A549 (cell line): ENCODE results near the gene RCAN2. TPM values are rescaled to one million over a fixed set of nuclear protein-coding genes. Genes with fewer than 3 reads are reported as not detected.

Source experiments
- ATAC-seq, 2 experiments: fragments of 200-7000 bp in 1 of 2; fragments of >200 bp in 1 of 2; cut with Nextera tagmentation in 1 of 2; cut with Tn5 transposase in 1 of 2; 3 replicates each; pipeline versions ENCODE4 v1.8.0 to v1.9.1; 2018 to 2020; ENCODE audit warnings: mild to moderate bottlenecking in 1 of 2, moderate library complexity in 1 of 2
- CTCF ChIA-PET: fragments of 300-600 bp; sonication (Branson Sonifier 250); formaldehyde crosslinking; extraction: SDS; loops from one replicate; lab custom pipeline; 2021; ENCODE audit warnings: antibody characterized with exemption, inconsistent platforms; lab: Yijun Ruan, JAX
- POLR2A ChIA-PET: fragments of 350-600 bp; formaldehyde crosslinking; extraction: SDS; loops from one replicate; lab custom pipeline; 2021; ENCODE audit warnings: antibody characterized with exemption, inconsistent platforms; lab: Yijun Ruan, JAX
- DNase-seq, 2 experiments: peaks; one replicate each; pipeline versions ENCODE4 v3.0.0 to v3.0.0-alpha.2; 2011 to 2016; ENCODE audit warnings: low read depth in 1 of 2, low spot score in 1 of 2
- FAIRE-seq: peaks from 2 replicates; lab custom pipeline; 2011; peaks lifted over from hg19 to GRCh38; lab: Jason Lieb, UNC
- H3K27ac ChIP-seq, 2 experiments: fragments of >200 bp; sonication (Bioruptor Twin); formaldehyde crosslinking; 3 replicates each; pipeline ENCODE4 v1.5.1; 2016 to 2017
- H3K4me1 ChIP-seq: fragments of >200 bp; sonication (Bioruptor Twin); formaldehyde crosslinking; 3 replicates; pipeline ENCODE4 v1.6.1; 2016
- H3K4me2 ChIP-seq: fragments of >200 bp; sonication (Bioruptor Twin); formaldehyde crosslinking; 3 replicates; pipeline ENCODE4 v1.6.1; 2016
- H3K4me3 ChIP-seq: fragments of >200 bp; sonication (Bioruptor Twin); formaldehyde crosslinking; 3 replicates; pipeline ENCODE4 v1.5.1; 2016
- H3K9me3 ChIP-seq: fragments of >200 bp; sonication (Bioruptor Twin); formaldehyde crosslinking; 3 replicates; pipeline ENCODE4 v1.6.1; 2016
- CBX2 ChIP-seq: fragments of 200-600 bp; sonication (generic); IDR thresholded peaks from 2 replicates; pipeline ENCODE4 v1.6.1; 2016; ENCODE audit warnings: low read depth, mild to moderate bottlenecking, borderline replicate concordance
- CBX8 ChIP-seq: fragments of 200-600 bp; sonication (generic); IDR thresholded peaks from 2 replicates; pipeline ENCODE4 v1.6.1; 2016
- CEBPB ChIP-seq, 2 experiments: fragments of >200 bp in 1 of 2; sonication (Bioruptor Twin) in 1 of 2; formaldehyde crosslinking in 1 of 2; IDR thresholded peaks; 2 replicates each; pipeline ENCODE4 v1.6.1; 2012 to 2016
- CHD4 ChIP-seq: fragments of 200-600 bp; sonication (generic); IDR thresholded peaks from 2 replicates; pipeline ENCODE4 v1.6.1; 2016; ENCODE audit warnings: antibody characterized with exemption, mild to moderate bottlenecking, borderline replicate concordance
- HDAC2 ChIP-seq: fragments of 200-600 bp; sonication (generic); IDR thresholded peaks from 2 replicates; pipeline ENCODE4 v1.6.1; 2016
- HOXA7 ChIP-seq: fragments of 250-450 bp; sonication (Bioruptor Pico); IDR thresholded peaks from 2 replicates; pipeline ENCODE4 v1.5.0; 2020; ENCODE audit warnings: mild to moderate bottlenecking, moderate library complexity
- HOXB13 ChIP-seq: fragments of 250-450 bp; sonication (Bioruptor Pico); IDR thresholded peaks from 2 replicates; pipeline ENCODE4 v1.5.0; 2020; ENCODE audit warnings: low read depth, mild to moderate bottlenecking, moderate library complexity
- HOXB5 ChIP-seq: fragments of 250-450 bp; sonication (Bioruptor Pico); IDR thresholded peaks from 2 replicates; pipeline ENCODE4 v1.5.0; 2020; ENCODE audit warnings: mild to moderate bottlenecking, moderate library complexity
- JUNB ChIP-seq: fragments of >200 bp; sonication (Bioruptor Twin); formaldehyde crosslinking; IDR thresholded peaks from 2 replicates; pipeline ENCODE4 v1.6.1; 2016
- MAFK ChIP-seq: fragments of 450-650 bp; IDR thresholded peaks from 2 replicates; pipeline ENCODE4 v1.6.1; 2014; ENCODE audit not compliant: partially characterized antibody
- NR3C1 ChIP-seq: fragments of >200 bp; sonication (Bioruptor Twin); formaldehyde crosslinking; IDR thresholded peaks from 3 replicates; pipeline ENCODE4 v1.6.1; 2017
- RFX5 ChIP-seq: fragments of 450-650 bp; IDR thresholded peaks from 2 replicates; pipeline ENCODE4 v1.7.1; 2014; ENCODE audit warnings: antibody characterized with exemption, mild to moderate bottlenecking, moderate library complexity
- SMC3 ChIP-seq: fragments of >200 bp; sonication (Bioruptor Twin); formaldehyde crosslinking; IDR thresholded peaks from 3 replicates; pipeline ENCODE4 v1.6.1; 2018; ENCODE audit warnings: inconsistent platforms
- SREBF2 ChIP-seq: fragments of 450-650 bp; IDR thresholded peaks from 2 replicates; pipeline ENCODE4 v1.6.1; 2014; ENCODE audit warnings: mild to moderate bottlenecking, moderate library complexity
- TP53 ChIP-seq: fragments of 250-450 bp; sonication (Bioruptor Pico); IDR thresholded peaks from 2 replicates; pipeline ENCODE4 v1.5.0; 2021; ENCODE audit warnings: mild to moderate bottlenecking, moderate library complexity
- ZSCAN20 ChIP-seq: fragments of 250-450 bp; sonication (Bioruptor Pico); IDR thresholded peaks from 2 replicates; pipeline ENCODE4 v1.8.0; 2022; ENCODE audit warnings: mild to moderate bottlenecking, moderate library complexity
- WGBS: methylation state at CpG from one replicate; pipeline ENCODE4 v1.1.6; 2017; ENCODE audit errors: missing lambda C conversion rate; 5-methylcytosine and 5-hydroxymethylcytosine counted together
- polyA plus RNA-seq, 4 experiments: library from polyadenylated mRNA; depleted of rRNA in 3 of 4; stranded (reverse); fragments of >200 nt; fragmentation: RNase III in 1 of 4; extraction: RNeasy Plus Mini Kit Qiagen cat#74134 plus additional on column Dnase treatment in 1 of 4; gene quantifications; 2 replicates in 3 of 4; 3 replicates in 1 of 4; pipeline ENCODE4 v1.2.3, GENCODE V29; 2011 to 2017
- TF ChIP-seq, protein P1 (sequence below): fragments of 200-600 bp; sonication (generic); IDR thresholded peaks from 2 replicates; pipeline ENCODE4 v1.6.1; 2016; ENCODE audit warnings: antibody characterized with exemption, mild to moderate bottlenecking, moderate library complexity
- TF ChIP-seq, protein P2 (sequence below): IDR thresholded peaks from 2 replicates; pipeline ENCODE4 v1.6.1; 2012; ENCODE audit warnings: low read depth, borderline replicate concordance
- TF ChIP-seq, protein P3 (sequence below): fragments of >200 bp; sonication (Bioruptor Twin); formaldehyde crosslinking; IDR thresholded peaks from 3 replicates; pipeline ENCODE4 v1.5.1; 2016

The RCAN2 gene
- polyA plus RNA-seq, 2 of the 4 experiments (the other 2 are of a cell fraction), result not detected

- TF ChIP-seq, protein P1, sequence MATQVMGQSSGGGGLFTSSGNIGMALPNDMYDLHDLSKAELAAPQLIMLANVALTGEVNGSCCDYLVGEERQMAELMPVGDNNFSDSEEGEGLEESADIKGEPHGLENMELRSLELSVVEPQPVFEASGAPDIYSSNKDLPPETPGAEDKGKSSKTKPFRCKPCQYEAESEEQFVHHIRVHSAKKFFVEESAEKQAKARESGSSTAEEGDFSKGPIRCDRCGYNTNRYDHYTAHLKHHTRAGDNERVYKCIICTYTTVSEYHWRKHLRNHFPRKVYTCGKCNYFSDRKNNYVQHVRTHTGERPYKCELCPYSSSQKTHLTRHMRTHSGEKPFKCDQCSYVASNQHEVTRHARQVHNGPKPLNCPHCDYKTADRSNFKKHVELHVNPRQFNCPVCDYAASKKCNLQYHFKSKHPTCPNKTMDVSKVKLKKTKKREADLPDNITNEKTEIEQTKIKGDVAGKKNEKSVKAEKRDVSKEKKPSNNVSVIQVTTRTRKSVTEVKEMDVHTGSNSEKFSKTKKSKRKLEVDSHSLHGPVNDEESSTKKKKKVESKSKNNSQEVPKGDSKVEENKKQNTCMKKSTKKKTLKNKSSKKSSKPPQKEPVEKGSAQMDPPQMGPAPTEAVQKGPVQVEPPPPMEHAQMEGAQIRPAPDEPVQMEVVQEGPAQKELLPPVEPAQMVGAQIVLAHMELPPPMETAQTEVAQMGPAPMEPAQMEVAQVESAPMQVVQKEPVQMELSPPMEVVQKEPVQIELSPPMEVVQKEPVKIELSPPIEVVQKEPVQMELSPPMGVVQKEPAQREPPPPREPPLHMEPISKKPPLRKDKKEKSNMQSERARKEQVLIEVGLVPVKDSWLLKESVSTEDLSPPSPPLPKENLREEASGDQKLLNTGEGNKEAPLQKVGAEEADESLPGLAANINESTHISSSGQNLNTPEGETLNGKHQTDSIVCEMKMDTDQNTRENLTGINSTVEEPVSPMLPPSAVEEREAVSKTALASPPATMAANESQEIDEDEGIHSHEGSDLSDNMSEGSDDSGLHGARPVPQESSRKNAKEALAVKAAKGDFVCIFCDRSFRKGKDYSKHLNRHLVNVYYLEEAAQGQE, result no peak
- no peak for TF ChIP-seq HDAC2
- no peak for TF ChIP-seq CBX2
Observed at GRCh38 chr6:46293641-46294316, 197.5 kb downstream of the RCAN2 start (continued).

- Histone ChIP-seq H3K4me2 (no peak overlapping the region), H3K4me1 (no peaks in the 10 kb centered on the region), H3K9me3 (no peaks in the 10 kb centered on the region), H3K4me3 (no peak overlapping the region), H3K27ac (no peak overlapping the region)
- POLR2A ChIA-PET, result no interaction called here
- DNase-seq (no peak), ATAC-seq (no peak), FAIRE-seq (no peak)
- CTCF ChIA-PET, result interaction anchor here (1.2 kb wide), 1 partner anchor 16 kb away, joined by 3 read pairs; no protein-coding TSS in a partner anchor
- 5% methylated on average over 2 of the region's 2 CpGs for whole genome bisulfite sequencing
- TF ChIP-seq MAFK (peak; percentile 49), TP53 (CRISPR knock-in tag) (no peak)
Observed at GRCh38 chr6:46291880-46292279, 199.4 kb downstream of the RCAN2 start.

DNA sequence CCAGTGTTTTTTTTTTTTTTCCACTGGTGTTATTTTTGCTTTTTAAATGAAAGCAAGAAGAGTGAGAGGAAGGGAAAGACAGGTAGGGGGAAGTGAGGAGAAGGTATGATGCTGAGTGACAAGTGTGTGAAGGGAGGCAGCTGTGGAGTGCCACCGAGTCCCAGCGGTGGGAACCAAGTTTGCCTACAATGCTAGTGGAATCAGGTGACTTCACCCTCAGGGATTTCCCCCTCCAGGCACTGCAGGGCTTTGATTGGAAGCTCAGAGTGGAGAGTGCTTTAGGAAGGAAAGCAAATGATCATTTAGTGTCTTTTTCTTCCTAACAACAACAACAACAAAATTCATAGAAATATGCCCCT lies 200.0 kb downstream of the RCAN2 start:
- CTCF ChIA-PET, result interaction anchor here (1.2 kb wide), 1 partner anchor 15 kb away, joined by 3 read pairs; no protein-coding TSS in a partner anchor
- WGBS, result 2% methylated on average over 2 of the region's 2 CpGs
- no peak for ATAC-seq
- POLR2A ChIA-PET, result no interaction called here
- no peak for FAIRE-seq
- Histone ChIP-seq H3K27ac (no peak overlapping the region), H3K4me3 (no peak overlapping the region), H3K9me3 (no peaks in the 10 kb centered on the region), H3K4me1 (no peaks in the 10 kb centered on the region), H3K4me2 (no peak overlapping the region)
- TF ChIP-seq CHD4 (no peak), CBX8 (no peak)
- TF ChIP-seq, protein P2, sequence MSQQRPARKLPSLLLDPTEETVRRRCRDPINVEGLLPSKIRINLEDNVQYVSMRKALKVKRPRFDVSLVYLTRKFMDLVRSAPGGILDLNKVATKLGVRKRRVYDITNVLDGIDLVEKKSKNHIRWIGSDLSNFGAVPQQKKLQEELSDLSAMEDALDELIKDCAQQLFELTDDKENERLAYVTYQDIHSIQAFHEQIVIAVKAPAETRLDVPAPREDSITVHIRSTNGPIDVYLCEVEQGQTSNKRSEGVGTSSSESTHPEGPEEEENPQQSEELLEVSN, result no peak
- TF ChIP-seq, protein P3, sequence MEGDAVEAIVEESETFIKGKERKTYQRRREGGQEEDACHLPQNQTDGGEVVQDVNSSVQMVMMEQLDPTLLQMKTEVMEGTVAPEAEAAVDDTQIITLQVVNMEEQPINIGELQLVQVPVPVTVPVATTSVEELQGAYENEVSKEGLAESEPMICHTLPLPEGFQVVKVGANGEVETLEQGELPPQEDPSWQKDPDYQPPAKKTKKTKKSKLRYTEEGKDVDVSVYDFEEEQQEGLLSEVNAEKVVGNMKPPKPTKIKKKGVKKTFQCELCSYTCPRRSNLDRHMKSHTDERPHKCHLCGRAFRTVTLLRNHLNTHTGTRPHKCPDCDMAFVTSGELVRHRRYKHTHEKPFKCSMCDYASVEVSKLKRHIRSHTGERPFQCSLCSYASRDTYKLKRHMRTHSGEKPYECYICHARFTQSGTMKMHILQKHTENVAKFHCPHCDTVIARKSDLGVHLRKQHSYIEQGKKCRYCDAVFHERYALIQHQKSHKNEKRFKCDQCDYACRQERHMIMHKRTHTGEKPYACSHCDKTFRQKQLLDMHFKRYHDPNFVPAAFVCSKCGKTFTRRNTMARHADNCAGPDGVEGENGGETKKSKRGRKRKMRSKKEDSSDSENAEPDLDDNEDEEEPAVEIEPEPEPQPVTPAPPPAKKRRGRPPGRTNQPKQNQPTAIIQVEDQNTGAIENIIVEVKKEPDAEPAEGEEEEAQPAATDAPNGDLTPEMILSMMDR, result no peak
- no peak for DNase-seq

DNA sequence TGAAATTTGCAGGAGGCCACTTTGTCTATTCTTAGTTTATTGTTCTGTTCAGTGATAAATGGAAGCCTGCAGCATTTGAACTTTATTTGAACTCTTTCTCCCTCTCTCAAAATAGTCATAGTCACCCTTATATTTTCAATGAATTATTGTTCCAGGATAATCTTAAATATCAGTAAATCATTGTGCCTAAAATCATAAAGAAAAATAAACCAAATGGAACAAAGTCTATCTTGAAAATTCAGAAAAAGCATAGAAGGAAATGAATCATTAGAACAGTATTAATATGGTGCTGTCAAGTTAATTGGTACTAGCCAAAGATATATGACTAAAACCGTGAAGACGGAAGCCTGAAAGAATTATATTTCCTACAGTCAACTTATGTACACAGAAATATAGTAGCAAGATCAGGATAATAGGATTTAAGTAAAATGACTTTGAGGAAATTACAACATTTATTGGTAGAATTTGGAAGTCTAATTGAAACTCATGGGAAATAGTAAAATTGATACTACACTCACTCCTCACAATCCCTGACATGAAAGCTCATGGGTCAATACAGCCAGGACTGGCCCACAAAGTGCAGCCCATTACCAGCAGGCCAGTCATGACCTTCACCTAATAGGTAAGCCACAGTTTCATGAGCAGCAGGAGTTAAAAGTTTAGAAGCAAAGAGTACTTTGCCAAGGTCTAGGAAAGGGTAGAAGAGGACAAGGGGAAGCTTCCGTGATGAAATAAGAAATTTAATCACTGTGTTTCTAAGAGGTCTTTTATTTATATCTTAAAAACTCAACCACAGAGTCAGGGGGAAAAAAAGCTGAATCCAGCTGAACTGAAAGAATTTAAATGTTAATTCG lies 200.6 kb downstream of the RCAN2 start:
- WGBS, result 14% methylated on average over 4 of the region's 4 CpGs
- no peaks in the 10 kb centered on the region for H3K4me1 ChIP-seq
- FAIRE-seq, result no peak
- H3K9me3 ChIP-seq, result no peaks in the 10 kb centered on the region
- no peak for DNase-seq
- CTCF ChIA-PET, result no interaction called here
- H3K4me3 ChIP-seq, result no peak overlapping the region
- H3K27ac ChIP-seq, result no peak overlapping the region
- H3K4me2 ChIP-seq, result no peak overlapping the region
- POLR2A ChIA-PET, result no interaction called here
- no peak for ATAC-seq
- TF ChIP-seq SMC3 (no peak), CEBPB (IDR thresholded peaks at IDR 0.05) (no peak), CBX8 (no peak), HOXA7 (CRISPR knock-in tag) (no peak), HOXB13 (CRISPR knock-in tag) (no peak), RFX5 (no peak), ZSCAN20 (CRISPR knock-in tag) (no peak), JUNB (no peak), MAFK (no peak), SREBF2 (no peak), NR3C1 (no peak), HOXB5 (no peak)
- TF ChIP-seq, protein P2, result no peak
- TF ChIP-seq, protein P3, result no peak
- TF ChIP-seq, all 56 proteins: peak for 0
